SIG-M5 treated with dmso at 0.1 percent for 504 hours (cell line): Measurements from ENCODE around the gene CLEC2D.
"Not testable (repeated sequence)": the region's sequence is repeated elsewhere in the genome, so short reads cannot be mapped to it uniquely, and the experiment has no call there.

Experiments used
- DNase-seq: peaks from one replicate; lab custom pipeline; 2025; ENCODE audit not compliant: unreplicated experiment; lab: John Stamatoyannopoulos, UW

The CLEC2D gene

GRCh38 chr12:9669534-9669933, at the start of gene CLEC2D:
Gene CLEC2D (plus strand): TSS chr12:9669713. CDS start chr12:9669735, 22 bp downstream.
- DNase-seq = no peak

GRCh38 chr12:9625019-9625418, 44.5 kb upstream of the CLEC2D start:
- peak; percentile 25 for DNase-seq

GRCh38 chr12:9626291-9626690, 43.2 kb upstream of the CLEC2D start:
- DNase-seq = no peak

- DNase-seq = no peak
Measured at GRCh38 chr12:9626821-9627220, 42.7 kb upstream of the CLEC2D start.

- no peak for DNase-seq
Measured at GRCh38 chr12:9632766-9633165, 36.7 kb upstream of the CLEC2D start.

- peak; percentile 35 for DNase-seq
Measured at GRCh38 chr12:9634177-9634803, 35.2 kb upstream of the CLEC2D start.

GRCh38 chr12:9634969-9635754, 34.4 kb upstream of the CLEC2D start:
- DNase-seq = no peak

GRCh38 chr12:9636150-9636850, 33.2 kb upstream of the CLEC2D start:
- peak; percentile 58 for DNase-seq

- DNase-seq = no peak
Measured at GRCh38 chr12:9636851-9637206, 32.7 kb upstream of the CLEC2D start.

- DNase-seq = no peak
Measured at GRCh38 chr12:9640024-9640423, 29.5 kb upstream of the CLEC2D start.

GRCh38 chr12:9642606-9643265, 26.8 kb upstream of the CLEC2D start:
- DNase-seq = no peak

- DNase-seq = no peak
Measured at GRCh38 chr12:9643266-9643660, 26.2 kb upstream of the CLEC2D start.

- DNase-seq = not testable (repeated sequence)
Measured at GRCh38 chr12:9644985-9645551, 24.4 kb upstream of the CLEC2D start.

- no peak for DNase-seq
Measured at GRCh38 chr12:9646794-9647781, 22.4 kb upstream of the CLEC2D start.

GRCh38 chr12:9647825-9648700, 21.4 kb upstream of the CLEC2D start:
- DNase-seq = peak; percentile 90

- DNase-seq = no peak
Measured at GRCh38 chr12:9648701-9649531, 20.6 kb upstream of the CLEC2D start.

GRCh38 chr12:9649532-9649940, 20.0 kb upstream of the CLEC2D start:
- peak; percentile 78 for DNase-seq

GRCh38 chr12:9650151-9650576, 19.3 kb upstream of the CLEC2D start:
- no peak for DNase-seq
